ENCODE measurements around the gene ARFGAP3.

Gene ARFGAP3

GRCh38 chr22:42883121-42883520 lies 26.0 kb upstream of the ARFGAP3 start:
- FAIRE-seq = no peak

- no peak for FAIRE-seq
Observed at GRCh38 chr22:42881982-42882656, 25.0 kb upstream of the ARFGAP3 start.

- FAIRE-seq = no peak
Observed at GRCh38 chr22:42881298-42881697, 24.2 kb upstream of the ARFGAP3 start.

GRCh38 chr22:42880815-42881214 lies 23.7 kb upstream of the ARFGAP3 start:
- FAIRE-seq = no peak

GRCh38 chr22:42879371-42880021 lies 22.4 kb upstream of the ARFGAP3 start:
- FAIRE-seq = no peak

- no peak for FAIRE-seq
Observed at GRCh38 chr22:42878561-42879305, 21.7 kb upstream of the ARFGAP3 start.

GRCh38 chr22:42877597-42878340 lies 20.7 kb upstream of the ARFGAP3 start:
- FAIRE-seq = no peak

GRCh38 chr22:42877158-42877557 lies 20.1 kb upstream of the ARFGAP3 start:
- no peak for FAIRE-seq

GRCh38 chr22:42876041-42876440 lies 19.0 kb upstream of the ARFGAP3 start:
- no peak for FAIRE-seq

GRCh38 chr22:42874010-42874409 lies 16.9 kb upstream of the ARFGAP3 start:
- no peak for FAIRE-seq

GRCh38 chr22:42873356-42873755 lies 16.3 kb upstream of the ARFGAP3 start:
- FAIRE-seq = no peak

- no peak for FAIRE-seq
Observed at GRCh38 chr22:42872821-42873220, 15.7 kb upstream of the ARFGAP3 start.

GRCh38 chr22:42871146-42872050 lies 14.3 kb upstream of the ARFGAP3 start:
- no peak for FAIRE-seq

- FAIRE-seq = no peak
Observed at GRCh38 chr22:42869888-42870480, 12.9 kb upstream of the ARFGAP3 start.

GRCh38 chr22:42869463-42869862 lies 12.4 kb upstream of the ARFGAP3 start:
- no peak for FAIRE-seq

GRCh38 chr22:42868751-42869251 lies 11.7 kb upstream of the ARFGAP3 start:
- no peak for FAIRE-seq

- no peak for FAIRE-seq
Observed at GRCh38 chr22:42866100-42866499, 9.0 kb upstream of the ARFGAP3 start.

GRCh38 chr22:42865536-42865935 lies 8.5 kb upstream of the ARFGAP3 start:
- no peak for FAIRE-seq

- no peak for FAIRE-seq
Observed at GRCh38 chr22:42863349-42863961, 6.4 kb upstream of the ARFGAP3 start.

- no peak for FAIRE-seq
Observed at GRCh38 chr22:42862045-42862734, 5.1 kb upstream of the ARFGAP3 start.

All from A204.1 (cell line).